Lower lobe of right lung (tissue), 2 donors: ENCODE measurements around the gene SLC14A1. TPM values are rescaled to one million over a fixed set of nuclear protein-coding genes. Genes with fewer than 3 reads are reported as not detected.

Source experiments
- ATAC-seq, 2 donors: fragments of 200-7000 bp; cut with Tn5 transposase; one replicate each; pipeline ENCODE4 v1.9.1; 2020 to 2022; ENCODE audit warnings: mild to moderate bottlenecking in 2 of 2, moderate library complexity in 2 of 2
- DNase-seq: peaks from one replicate; pipeline ENCODE4 v3.0.0-alpha.2; 2020
- H3K27ac ChIP-seq: fragments of 200-600 bp; one replicate; pipeline ENCODE4 v1.8.0; 2022
- H3K27me3 ChIP-seq: fragments of 200-600 bp; one replicate; pipeline ENCODE4 v1.8.0; 2022; ENCODE audit warnings: low read depth
- H3K36me3 ChIP-seq: fragments of 200-600 bp; one replicate; pipeline ENCODE4 v1.8.0; 2022; ENCODE audit warnings: mild to moderate bottlenecking
- H3K4me1 ChIP-seq: fragments of 200-600 bp; one replicate; pipeline ENCODE4 v1.8.0; 2022
- H3K4me3 ChIP-seq: fragments of 200-600 bp; one replicate; pipeline ENCODE4 v1.8.0; 2022; ENCODE audit warnings: mild to moderate bottlenecking
- H3K9me3 ChIP-seq: fragments of 200-600 bp; one replicate; pipeline ENCODE4 v1.8.0; 2022
- intact Hi-C: fragments of 100-400 bp; cut with DNase I; formaldehyde crosslinking; loops from one replicate; pipeline ENCODE4 v1.11.0; 2022
- total RNA-seq: library from RNA; stranded (reverse); fragmentation: NEBNext Ultra II Directional; extraction: Animal tissue kit (Norgen Biotek cat#: 25700); gene quantifications from one replicate; pipeline ENCODE4 v1.2.1, GENCODE V29; 2021
- TF ChIP-seq, protein P1 (sequence below): fragments of 200-600 bp; IDR thresholded peaks from one replicate; pipeline ENCODE4 v1.8.0; 2022; ENCODE audit warnings: antibody characterized with exemption, mild to moderate bottlenecking
- donor health status: DM: no; HTN: yes; CAD: no; lungs with severe emphysema.

Gene SLC14A1
- total RNA-seq, 1 donor from 2014 or later: 21.8 TPM

DNA sequence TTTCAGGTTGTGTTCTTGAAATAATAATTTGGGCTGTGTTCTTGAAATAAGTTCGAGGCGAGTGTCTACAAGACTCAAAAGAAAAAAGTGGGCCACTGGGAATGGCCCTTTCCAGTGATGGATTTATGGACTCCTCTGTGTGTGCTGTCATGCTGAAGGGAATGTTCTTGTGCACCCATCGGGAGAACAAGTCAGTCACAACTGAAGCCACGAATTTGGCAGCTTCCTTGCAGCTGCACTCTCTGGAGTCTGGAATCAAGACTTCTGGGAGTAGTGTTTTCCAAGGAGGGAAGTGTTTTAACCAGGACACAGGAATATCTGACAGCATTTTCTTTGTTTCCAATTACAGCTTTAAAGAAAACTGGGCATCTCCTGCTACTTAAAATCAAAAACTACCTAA, 620 bp downstream of the SLC14A1 start:
- Histone ChIP-seq H3K4me1 (no peaks in the 10 kb centered on the region), H3K36me3 (no peaks in the 10 kb centered on the region), H3K27me3 (no peaks in the 10 kb centered on the region), H3K27ac (no peak overlapping the region), H3K9me3 (no peaks in the 10 kb centered on the region), H3K4me3 (no peak overlapping the region)
- no peak for DNase-seq
- intact Hi-C loops: no loop called here
- no peak for ATAC-seq
- TF ChIP-seq, protein P1, sequence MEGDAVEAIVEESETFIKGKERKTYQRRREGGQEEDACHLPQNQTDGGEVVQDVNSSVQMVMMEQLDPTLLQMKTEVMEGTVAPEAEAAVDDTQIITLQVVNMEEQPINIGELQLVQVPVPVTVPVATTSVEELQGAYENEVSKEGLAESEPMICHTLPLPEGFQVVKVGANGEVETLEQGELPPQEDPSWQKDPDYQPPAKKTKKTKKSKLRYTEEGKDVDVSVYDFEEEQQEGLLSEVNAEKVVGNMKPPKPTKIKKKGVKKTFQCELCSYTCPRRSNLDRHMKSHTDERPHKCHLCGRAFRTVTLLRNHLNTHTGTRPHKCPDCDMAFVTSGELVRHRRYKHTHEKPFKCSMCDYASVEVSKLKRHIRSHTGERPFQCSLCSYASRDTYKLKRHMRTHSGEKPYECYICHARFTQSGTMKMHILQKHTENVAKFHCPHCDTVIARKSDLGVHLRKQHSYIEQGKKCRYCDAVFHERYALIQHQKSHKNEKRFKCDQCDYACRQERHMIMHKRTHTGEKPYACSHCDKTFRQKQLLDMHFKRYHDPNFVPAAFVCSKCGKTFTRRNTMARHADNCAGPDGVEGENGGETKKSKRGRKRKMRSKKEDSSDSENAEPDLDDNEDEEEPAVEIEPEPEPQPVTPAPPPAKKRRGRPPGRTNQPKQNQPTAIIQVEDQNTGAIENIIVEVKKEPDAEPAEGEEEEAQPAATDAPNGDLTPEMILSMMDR: no peak

DNA sequence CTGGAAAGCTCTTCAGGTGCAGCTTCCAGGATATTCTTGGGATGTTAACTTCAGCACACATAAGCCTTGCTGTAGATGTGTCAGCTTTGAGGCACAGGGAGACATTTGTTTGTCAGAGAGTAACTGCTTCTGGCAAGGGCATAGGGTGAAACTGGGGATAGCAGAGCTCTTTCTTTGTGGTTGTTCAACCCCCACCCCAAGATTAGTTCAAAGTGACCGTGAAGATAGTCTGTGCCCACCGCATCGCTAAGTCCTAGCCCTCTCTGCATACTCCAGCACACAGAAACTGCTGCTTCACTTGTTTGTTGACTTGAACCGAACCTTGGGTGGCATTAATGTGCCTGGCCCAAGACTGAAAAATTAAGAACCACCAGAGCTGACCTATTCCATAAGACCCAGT, 1.4 kb downstream of the SLC14A1 start:
- Histone ChIP-seq H3K27ac (no peak overlapping the region), H3K9me3 (no peaks in the 10 kb centered on the region), H3K4me3 (no peak overlapping the region), H3K36me3 (no peaks in the 10 kb centered on the region), H3K27me3 (no peaks in the 10 kb centered on the region), H3K4me1 (no peaks in the 10 kb centered on the region)
- ATAC-seq: no peak
- intact Hi-C loops: no loop called here
- TF ChIP-seq, protein P1: no peak
- no peak for DNase-seq

GRCh38 chr18:45726603-45727002, 2.6 kb downstream of the SLC14A1 start:
- DNase-seq: no peak
- intact Hi-C loops: no loop called here
- no peak for ATAC-seq
- no peaks in the 10 kb centered on the region for H3K9me3 ChIP-seq
- H3K36me3 ChIP-seq: no peaks in the 10 kb centered on the region
- H3K4me1 ChIP-seq: no peaks in the 10 kb centered on the region
- no peak overlapping the region for H3K4me3 ChIP-seq
- TF ChIP-seq, protein P1: no peak
- no peak overlapping the region for H3K27ac ChIP-seq
- no peaks in the 10 kb centered on the region for H3K27me3 ChIP-seq

GRCh38 chr18:45727068-45727467, 3.1 kb downstream of the SLC14A1 start:
- no peaks in the 10 kb centered on the region for H3K36me3 ChIP-seq
- no peak for ATAC-seq
- DNase-seq: no peak
- H3K4me1 ChIP-seq: no peaks in the 10 kb centered on the region
- H3K27me3 ChIP-seq: no peaks in the 10 kb centered on the region
- TF ChIP-seq, protein P1: no peak
- H3K9me3 ChIP-seq: no peaks in the 10 kb centered on the region
- intact Hi-C loops: no loop called here
- no peak overlapping the region for H3K27ac ChIP-seq
- H3K4me3 ChIP-seq: no peak overlapping the region

DNA sequence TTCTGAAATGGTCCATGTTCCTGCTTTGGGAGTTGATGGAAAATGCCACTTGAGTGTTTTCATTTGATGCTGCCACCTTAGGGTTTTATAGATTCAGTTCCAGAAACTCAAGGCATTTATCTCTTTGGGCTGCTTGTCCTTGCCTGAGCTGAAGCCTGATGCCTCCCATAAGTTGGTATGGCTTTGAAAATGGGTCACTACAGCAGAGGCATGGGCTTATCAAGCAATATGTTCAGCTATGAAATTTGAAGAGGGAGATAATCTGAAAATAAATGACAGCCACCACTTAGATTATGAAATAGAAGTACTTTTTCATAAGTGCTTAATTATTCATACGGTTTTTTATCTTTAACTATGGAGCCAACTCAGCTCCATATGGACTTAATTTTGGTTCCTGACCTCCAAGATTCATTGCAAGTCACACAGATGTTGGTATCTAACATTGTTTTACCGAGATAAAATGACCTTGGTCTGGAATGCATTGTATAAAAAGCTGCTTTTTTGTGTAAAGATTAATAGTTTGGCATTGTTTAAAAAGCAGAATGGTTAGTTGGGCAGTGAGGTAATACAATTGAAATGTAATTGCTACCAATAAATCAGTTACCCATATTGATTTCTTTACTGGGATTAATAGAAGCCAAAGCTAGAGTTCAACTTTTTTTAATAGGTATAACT, 4.5 kb downstream of the SLC14A1 start:
- no peak for ATAC-seq
- intact Hi-C loops: no loop called here
- no peak for DNase-seq
- Histone ChIP-seq H3K36me3 (no peaks in the 10 kb centered on the region), H3K4me1 (no peaks in the 10 kb centered on the region), H3K4me3 (no peak overlapping the region), H3K27ac (no peak overlapping the region), H3K27me3 (no peaks in the 10 kb centered on the region), H3K9me3 (no peaks in the 10 kb centered on the region)
- TF ChIP-seq, protein P1: no peak
